HG03575 (cell line): Measurements from ENCODE around the gene MICU1.

Experiments
- ATAC-seq: cut with Tn5 transposase; IDR thresholded peaks from one replicate; pipeline ENCODE4 v1.9.1; 2021; ENCODE audit not compliant: unreplicated experiment, insufficient number of reproducible peaks, low FRiP score; ENCODE audit errors: extremely low read depth

The MICU1 gene

DNA sequence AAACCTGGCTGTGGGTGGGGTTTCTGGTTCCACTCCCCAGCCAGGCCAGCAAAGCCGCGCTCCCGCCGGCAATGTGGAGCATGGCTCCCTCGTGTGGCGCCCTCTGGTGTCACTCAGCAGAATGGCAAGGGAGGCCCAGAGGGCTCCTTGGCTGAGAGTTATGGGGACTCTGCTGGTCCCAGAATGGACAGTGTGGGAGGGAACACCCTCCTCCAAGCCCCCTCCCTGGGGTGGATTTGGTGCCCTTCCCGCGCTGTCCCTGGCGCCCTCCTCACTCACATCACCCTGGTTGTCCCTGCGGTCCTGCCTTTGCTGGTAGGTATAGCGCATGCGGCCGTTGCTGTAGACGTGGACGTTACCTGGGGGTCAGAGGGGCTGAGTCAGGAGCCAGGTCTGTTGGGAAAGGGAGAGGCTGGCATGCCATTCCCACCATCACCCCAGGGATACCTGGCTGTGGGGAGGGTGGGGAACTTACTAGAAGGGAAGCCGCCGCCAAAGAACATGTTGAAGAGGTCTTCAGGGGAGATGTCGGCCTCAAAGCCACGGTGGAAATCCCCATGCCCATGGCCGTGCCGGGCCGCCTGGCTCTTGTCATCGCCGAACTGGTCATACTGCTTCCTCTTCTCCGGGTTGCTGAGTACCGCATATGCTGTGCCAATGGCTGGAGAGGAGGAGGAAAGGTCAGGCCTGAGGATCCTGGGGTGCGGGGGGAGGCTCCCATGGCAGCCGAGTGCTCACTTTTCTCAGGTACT is 285.2 kb downstream of the MICU1 start:
- no peak for ATAC-seq

- ATAC-seq, result no peak
Measured at GRCh38 chr10:72338180-72338579, 287.7 kb downstream of the MICU1 start.

GRCh38 chr10:72337722-72338121 is 288.2 kb downstream of the MICU1 start:
- no peak for ATAC-seq

- no peak for ATAC-seq
Measured at GRCh38 chr10:72337039-72337629, 288.7 kb downstream of the MICU1 start.

- ATAC-seq, result no peak
Measured at GRCh38 chr10:72336259-72337038, 289.4 kb downstream of the MICU1 start.

DNA sequence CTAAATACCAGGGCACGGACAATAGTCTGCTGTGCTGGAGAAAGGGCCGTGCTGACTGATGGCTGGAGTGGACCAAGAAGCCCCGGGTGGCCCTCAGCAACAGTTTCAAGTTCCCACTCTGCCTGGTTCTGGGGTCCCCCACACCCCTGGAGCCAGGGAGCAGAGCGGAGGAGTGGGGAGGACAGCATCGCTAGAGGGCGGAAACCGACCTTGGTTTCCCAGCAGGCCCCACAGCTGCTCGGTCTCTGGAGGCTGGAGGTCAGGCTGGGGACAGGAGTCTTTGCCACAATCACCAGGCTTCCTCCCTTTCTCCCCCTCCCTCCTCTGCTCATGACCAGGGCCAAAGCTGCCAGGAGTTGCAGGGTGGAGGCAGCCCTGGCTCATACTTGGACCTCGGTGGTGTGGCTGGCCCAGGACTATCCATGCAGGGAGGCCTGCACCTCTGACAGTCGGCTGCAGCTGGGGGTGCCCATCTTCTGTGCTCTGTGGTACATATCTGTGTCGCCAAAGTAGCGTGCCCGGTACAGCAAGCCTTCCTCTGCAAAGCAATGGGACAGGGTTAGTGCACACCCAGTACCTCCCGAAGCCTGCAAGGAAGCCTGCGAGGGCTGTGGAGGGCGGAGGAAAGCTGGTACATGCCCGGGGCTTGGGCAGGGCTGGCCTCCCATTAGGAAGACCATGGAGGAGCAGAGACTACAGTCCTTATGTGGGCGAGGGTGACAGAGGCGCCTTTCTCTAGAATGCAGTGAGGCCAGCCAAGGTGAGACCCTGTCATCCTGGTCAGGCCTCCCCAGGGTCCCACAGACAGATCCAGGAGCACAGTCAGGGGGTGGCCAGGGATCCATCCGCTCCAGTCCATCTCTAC is 290.3 kb downstream of the MICU1 start:
- ATAC-seq, result no peak

- ATAC-seq, result peak; percentile 35
Measured at GRCh38 chr10:72334825-72335393, 291.0 kb downstream of the MICU1 start.

GRCh38 chr10:72334196-72334824 is 291.6 kb downstream of the MICU1 start:
- ATAC-seq, result no peak

- no peak for ATAC-seq
Measured at GRCh38 chr10:72333112-72334015, 292.5 kb downstream of the MICU1 start.

DNA sequence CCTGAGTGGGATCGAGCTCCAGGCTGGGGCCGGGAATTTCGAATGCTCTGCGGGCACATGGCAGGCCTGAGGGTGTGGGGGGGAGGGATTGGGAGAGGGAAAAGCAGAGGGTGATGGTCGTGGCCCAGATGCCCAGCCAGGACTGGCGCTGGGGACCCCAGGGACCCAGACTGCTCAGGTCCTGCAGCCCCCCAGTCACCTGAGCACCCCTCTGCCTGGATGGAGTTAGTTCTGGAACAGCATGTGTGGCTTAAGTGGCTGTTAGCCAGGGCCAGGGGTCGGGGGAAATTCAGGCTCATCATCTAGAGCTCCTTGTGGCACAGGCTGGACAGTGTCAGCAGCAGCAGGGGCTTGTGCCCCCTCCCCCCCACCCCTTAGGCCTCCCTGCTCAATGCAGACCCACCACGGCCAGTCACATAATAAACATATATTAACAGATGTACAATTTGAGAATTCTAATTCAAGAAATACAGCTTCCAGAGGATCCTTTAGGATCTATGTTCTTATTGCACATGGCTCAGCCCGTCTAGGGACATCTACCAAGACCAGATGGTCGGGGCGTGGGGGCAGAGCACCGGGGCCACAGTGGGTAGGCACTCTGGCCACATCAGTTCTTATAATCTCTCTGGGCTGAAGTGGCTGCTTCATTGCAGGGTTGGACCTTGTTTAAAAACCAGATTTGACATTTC is 293.3 kb downstream of the MICU1 start:
- ATAC-seq, result no peak

DNA sequence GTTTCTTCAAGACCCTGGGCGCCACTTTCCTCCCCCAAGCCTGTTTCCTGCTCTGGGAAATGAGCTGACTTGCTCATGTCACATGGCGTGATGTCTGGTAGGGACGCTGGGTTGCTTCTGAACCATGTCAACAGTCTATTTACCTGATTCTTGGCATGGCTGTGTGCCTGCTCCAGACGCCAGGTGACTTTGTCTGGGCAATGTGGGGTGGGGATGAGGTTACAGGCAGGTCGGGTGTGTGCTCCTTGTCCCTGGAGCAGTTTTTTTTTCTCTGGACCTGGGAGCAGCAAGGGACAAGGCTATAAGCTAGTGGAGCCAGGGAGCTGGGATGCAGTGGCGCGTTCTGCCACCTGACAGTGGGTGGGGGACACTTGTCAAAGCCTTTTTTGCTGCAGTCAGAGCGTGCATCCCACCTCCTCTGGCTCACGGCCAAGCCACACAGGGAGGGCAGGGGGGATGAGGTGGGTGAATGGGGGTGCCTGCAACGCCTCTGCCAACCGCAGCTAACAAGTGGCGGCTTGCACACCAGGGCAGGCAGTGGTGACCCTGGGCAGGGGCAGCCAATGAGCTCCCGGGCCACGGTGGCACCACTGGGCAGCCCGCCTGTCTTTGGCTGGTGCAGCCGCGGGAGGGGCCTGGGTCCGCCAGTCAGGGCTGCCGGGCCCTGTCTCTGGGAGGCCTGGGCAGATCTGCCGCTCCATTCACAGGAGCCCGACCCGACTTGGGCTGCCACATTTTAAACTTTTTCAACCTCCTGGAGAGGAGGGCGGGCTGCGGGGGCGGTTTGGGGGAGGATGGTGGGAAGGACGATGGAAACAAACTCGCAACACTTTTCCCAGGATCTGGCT is 294.1 kb downstream of the MICU1 start:
- ATAC-seq, result no peak

- no peak for ATAC-seq
Measured at GRCh38 chr10:72330069-72330426, 295.8 kb downstream of the MICU1 start.

- no peak for ATAC-seq
Measured at GRCh38 chr10:72329290-72330068, 296.4 kb downstream of the MICU1 start.

DNA sequence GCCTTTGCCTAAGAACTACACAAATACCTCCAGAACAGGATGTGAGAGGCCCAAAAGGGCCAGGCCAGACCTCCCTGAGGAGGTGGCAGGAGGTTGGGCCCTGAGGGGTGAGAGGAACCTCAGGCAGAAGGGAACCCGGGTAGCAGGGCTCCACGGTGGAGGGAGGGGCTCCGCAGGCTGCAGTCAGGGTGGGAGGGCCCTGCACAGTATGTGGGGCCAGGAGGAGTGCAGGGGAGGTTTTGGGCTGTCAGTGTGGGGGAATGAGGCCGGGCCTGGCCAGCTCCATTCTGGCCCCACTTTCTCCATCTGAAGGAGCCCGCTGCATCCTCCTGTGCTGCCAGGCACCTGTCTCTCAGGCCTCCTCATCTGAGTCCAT is 297.1 kb downstream of the MICU1 start:
- ATAC-seq, result no peak

DNA sequence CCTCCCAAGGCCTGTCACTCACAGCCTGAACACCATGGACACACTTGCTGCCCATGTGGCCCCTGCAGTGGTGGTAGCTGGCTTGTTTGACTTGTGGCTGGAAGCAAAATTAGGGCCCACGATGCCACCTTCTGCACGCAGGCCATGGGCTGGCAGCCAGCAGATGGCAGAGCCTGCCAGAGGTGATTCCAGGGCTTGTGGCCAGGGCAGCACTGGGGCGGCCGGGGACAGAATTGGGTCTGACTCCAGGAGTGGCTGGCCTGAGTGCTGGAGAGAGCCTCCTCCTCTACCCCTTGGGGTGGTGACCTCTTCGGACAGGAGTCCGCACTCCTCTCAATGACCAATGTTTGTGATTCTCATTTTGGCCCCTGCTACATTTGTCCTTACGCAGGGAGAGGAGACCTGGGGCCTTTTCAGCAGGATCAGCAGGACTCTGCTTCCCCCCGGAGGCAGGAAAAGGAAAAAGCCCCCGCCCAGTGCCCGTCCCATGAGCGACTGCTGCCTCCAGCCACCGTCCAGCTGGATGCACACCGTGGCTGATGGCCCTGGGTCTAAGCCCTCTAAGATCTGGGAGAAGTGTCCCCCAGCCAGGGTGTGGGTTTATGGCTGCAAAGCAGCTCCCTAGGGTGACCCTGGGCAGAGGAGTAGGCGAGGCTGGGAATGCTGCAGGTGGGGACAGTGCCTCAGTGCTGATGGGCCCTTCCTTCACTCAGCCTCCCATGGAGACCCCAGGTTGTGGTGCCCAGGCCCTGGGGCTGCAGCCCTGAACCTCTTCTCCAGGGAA is 297.6 kb downstream of the MICU1 start:
- ATAC-seq, result no peak
